HL-60/S4 (cell line): Measurements from ENCODE around the gene IFIT5.
"Not testable (repeated sequence)": the region's sequence is repeated elsewhere in the genome, so short reads cannot be mapped to it uniquely, and the experiment has no call there.

Experiments
- in situ Hi-C: fragments of 300-500 bp; cut with MboI; formaldehyde crosslinking; loops from 2 replicates; pipeline ENCODE4 v1.14.3; 2022; ENCODE audit warnings: low sequenced_read_pairs

The IFIT5 gene

DNA sequence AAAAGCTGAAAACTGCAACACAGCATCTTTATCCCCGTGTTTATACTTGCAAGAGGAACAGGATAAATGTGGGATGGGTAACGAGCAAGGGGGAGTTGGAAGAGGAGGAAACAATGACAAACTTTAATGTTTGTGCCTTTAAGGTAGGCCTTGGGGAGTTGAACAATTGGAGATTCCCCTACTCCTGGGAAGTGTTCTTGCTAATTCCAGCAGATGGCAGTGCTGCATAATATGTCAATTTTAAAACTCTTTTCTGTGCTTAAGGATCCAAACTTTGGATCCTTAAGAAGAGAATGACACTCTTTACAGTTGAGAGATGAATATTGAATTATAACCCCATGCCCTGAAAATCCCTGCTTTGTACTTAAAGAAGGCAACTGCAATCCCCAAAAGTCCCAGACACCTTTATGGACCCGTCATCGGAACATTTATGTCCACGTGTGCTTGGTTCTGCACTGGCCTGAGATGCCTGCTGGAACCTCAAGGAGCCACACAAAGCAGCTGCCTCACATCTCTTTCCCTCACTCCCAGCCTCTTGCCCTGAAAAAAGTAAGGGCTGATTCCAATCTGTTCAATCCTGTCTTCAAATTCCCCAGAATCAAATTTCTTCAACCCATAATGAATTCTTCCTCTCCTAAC is 12.0 kb downstream of the IFIT5 start:
- in situ Hi-C loops, result loop anchor here (10.0 kb wide), 1 partner anchor 128 kb away; no protein-coding TSS in a partner anchor

DNA sequence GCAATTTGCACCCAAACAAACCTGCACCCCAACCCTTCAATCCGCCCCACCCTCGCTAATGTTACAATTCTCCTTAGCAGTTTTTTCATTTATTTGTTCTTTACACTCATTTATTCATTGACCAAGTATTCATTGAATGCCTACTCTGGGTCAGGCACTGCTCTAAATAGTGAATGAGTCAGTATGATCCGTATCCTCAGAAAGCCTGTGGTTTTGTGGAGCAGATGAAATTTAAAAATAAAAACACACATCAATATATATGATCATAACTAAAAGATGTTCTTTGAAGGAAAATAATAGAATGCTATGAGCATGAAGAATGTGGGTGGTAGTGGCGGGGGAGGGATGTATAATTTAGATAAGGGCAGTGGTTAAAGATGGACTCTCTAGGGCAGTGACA is 13.3 kb downstream of the IFIT5 start:
- in situ Hi-C loops, result loop anchor here (10.0 kb wide), 1 partner anchor 127 kb away; no protein-coding TSS in a partner anchor

DNA sequence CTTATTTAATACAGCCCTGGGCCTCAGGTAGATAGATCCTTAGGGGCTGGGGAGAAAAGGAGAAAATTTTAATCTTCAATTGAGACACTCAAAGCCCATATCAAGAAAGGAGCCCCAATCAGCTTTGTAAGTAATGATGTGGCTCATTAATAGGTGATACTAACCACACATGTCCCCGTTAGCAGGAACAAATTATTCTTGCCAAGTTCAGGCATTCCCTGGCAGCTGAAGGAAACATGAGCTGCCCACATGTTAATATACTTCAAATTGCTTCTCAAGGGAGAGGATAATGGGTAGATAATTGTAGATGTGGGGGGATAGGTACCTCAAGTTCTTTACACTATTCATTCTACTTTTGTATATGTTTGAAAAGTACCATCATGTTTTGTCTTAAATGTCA is 14.5 kb downstream of the IFIT5 start:
- in situ Hi-C loops, result loop anchor here (10.0 kb wide), 1 partner anchor 126 kb away; no protein-coding TSS in a partner anchor

DNA sequence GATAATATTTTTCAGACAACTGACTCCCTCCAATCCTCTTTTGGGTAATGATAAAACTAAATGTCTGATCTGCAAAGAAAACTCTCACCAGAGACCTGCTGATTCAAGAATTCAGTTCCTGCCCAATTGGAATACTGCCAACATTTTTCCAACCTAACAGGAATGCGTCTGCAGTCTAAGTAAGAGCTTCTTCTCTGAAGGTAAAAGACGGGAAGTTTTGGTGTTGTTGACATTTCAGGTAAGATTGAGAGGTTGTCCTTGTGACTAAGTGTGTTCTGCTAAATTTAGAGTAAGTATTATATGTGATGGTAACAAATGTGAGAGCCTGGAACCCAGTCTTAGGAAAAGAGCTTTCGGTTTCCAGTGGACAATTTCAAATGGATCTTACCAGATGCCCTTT is 17.6 kb downstream of the IFIT5 start:
- in situ Hi-C loops, result no loop called here

DNA sequence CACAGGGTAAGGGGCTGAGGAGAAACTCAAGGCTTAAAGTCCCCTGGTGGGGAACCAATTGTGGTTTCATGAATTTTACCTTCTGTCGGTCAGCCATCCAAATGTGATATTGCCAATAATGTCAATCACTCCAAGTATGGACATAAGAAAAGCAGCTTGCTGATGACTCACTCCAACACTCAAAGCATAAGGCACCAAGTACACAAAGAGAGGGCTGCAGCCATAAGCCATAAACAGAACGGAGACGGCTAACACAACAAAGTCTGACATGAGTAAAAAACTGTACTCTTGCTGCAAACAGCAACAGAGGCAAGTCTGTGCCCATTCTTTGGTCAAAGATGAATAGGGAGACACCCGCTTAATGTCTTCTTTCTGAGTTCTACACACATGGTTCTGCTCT is 24.2 kb downstream of the IFIT5 start:
- in situ Hi-C loops, result no loop called here

- in situ Hi-C loops, result no loop called here
These were observed 26.1 kb downstream of the IFIT5 start for GRCh38 chr10:89440226-89441009.

GRCh38 chr10:89442289-89442688 is 27.9 kb downstream of the IFIT5 start:
- in situ Hi-C loops, result no loop called here

GRCh38 chr10:89444819-89445218 is 30.5 kb downstream of the IFIT5 start:
- in situ Hi-C loops, result not testable (repeated sequence)

GRCh38 chr10:89450901-89451300 is 36.5 kb downstream of the IFIT5 start:
- in situ Hi-C loops, result no loop called here

DNA sequence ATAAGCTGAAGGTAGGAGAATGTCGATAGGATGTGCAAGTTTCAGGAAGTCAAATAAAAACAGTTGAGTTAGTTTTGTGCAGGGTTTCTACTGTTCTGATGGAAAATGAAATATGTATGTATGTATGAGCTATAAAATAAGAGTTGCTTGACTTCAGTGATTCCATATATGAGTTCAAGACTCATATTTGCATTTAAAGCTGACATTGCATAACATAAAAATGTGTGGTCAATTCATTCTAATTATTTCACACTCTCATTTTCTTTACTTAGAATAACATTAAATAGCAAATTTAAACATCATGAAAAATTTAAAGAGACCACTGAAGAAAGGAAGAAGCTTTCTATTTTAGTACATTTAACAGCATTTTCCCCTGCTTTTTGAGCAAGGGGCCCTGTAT is 37.8 kb downstream of the IFIT5 start:
- in situ Hi-C loops, result no loop called here

- in situ Hi-C loops, result no loop called here
These were observed 40.4 kb downstream of the IFIT5 start for GRCh38 chr10:89454561-89455347.

GRCh38 chr10:89458291-89458690 is 43.9 kb downstream of the IFIT5 start:
- in situ Hi-C loops, result no loop called here

- in situ Hi-C loops, result no loop called here
These were observed 44.4 kb downstream of the IFIT5 start for GRCh38 chr10:89458784-89459183.

DNA sequence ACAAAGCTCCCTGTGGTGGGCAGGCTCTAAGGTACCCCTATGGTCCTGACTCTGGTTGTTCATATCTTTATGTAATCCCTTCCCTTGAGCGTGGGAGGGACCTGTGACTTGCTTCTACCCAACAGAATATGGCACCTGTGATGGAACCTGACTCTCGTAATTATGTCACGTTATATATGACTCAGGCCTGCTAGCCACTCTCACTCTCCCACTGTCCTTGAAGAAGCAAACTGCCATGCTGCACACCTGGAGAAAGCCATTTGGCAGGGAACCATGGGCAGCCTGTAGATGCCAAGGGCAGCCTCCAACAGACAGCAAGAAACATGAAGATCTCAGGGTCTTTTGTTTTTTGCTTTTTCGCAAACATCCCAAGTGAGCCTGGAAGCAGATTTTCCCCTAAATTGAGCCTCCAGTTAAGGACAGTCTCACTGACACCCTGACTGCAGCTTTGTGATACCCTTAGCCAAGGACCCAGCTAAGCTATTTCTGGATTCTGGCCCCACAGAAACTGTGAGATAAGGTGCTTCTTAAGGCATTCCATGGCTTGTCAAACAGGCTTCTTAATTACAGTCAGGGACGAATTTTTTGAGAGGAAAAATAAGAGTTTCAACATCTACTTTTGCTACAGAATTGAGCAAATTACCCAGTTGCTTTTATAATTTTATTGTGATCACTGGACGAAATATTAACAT is 49.6 kb downstream of the IFIT5 start:
- in situ Hi-C loops, result no loop called here

DNA sequence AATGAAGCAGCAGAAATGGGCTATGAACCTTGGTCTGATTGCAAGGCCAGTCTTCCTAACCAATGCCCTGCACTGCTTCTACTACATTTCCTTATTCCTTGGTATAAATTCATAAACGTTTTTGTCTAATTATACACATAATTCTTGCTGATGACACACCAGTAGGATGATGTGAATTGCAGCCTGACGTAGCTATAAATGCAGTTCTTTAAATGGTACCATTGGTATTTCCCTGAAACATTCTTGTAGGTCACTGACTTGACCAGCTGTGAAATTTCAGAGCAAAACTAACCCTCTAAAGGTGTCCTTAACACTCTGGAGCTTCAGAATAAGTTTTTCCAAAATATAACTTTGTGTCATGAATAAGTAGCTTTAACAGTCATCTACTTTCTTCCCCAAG is 50.8 kb downstream of the IFIT5 start:
- in situ Hi-C loops, result no loop called here

GRCh38 chr10:89466599-89467035 is 52.2 kb downstream of the IFIT5 start:
- in situ Hi-C loops, result no loop called here

DNA sequence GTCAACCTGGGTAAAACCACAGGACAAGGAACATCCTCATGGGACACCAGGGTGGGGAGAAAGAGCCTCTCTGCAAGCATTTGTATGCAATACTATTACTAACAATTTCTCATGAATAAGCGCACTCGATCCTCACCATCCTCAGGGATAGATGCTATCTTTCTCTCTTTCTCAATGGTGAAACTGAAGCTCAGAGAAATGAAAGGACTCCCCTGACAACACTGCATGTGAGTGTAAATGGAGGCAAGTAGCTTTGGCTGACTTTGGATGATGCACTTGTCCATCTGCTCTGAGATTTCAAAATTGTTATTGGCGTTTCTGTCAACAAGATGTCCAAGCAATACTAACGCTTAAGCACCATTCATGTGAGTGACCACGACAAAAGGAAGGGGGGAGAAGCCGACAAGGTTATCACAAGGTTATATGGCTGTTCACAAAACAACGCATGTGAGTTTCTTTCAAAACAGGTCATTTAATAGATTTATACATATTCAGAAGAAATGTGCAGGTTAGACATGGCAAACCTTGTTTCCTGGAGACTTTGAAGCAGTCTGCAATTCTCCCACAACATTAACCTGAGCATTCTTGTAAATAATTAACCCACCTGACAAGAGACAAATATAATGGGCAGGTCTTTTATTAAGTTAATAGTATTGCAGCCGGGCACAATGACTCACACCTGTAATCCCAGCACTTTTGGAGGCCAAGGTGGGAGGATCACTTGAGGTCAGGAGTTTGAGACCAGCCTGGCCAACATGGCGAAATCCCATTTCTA is 54.0 kb downstream of the IFIT5 start:
- in situ Hi-C loops, result no loop called here

GRCh38 chr10:89469517-89469916 is 55.1 kb downstream of the IFIT5 start:
- in situ Hi-C loops, result no loop called here
